HL-60 (cell line): ENCODE results near the gene KCTD11.

Experiments
- DNase-seq, 2 experiments: peaks; one replicate each; pipeline ENCODE4 v3.0.0-alpha.2; 2010 to 2020; ENCODE audit warnings: low read depth in 1 of 2, low spot score in 1 of 2
- H3K27ac ChIP-seq: fragments of 250-450 bp; sonication (Bioruptor Pico); replicated peaks from 2 replicates; pipeline ENCODE4 v1.5.1; 2020; ENCODE audit warnings: mild to moderate bottlenecking, moderate library complexity
- H3K27me3 ChIP-seq: fragments of 250-450 bp; sonication (Bioruptor Pico); 2 replicates; pipeline ENCODE4 v1.5.1; 2021; ENCODE audit warnings: mild to moderate bottlenecking, moderate library complexity; ENCODE audit not compliant: insufficient read depth, poor library complexity, severe bottlenecking
- H3K4me3 ChIP-seq: replicated peaks from 2 replicates; pipeline ENCODE4 v1.5.1; 2011; ENCODE audit warnings: mild to moderate bottlenecking, control low read depth, low read length; ENCODE audit not compliant: insufficient read depth
- CTCF ChIP-seq: IDR thresholded peaks from one replicate; pipeline ENCODE4 v1.5.1; 2011; ENCODE audit warnings: low read length, control low read depth, inconsistent platforms; ENCODE audit not compliant: insufficient read depth
- GABPA ChIP-seq: IDR thresholded peaks from 2 replicates; pipeline ENCODE4 v1.6.1; 2012; ENCODE audit warnings: low read depth
- POLR2AphosphoS5 ChIP-seq: IDR thresholded peaks from 2 replicates; pipeline ENCODE4 v1.6.1; 2012; ENCODE audit warnings: low read depth
- REST ChIP-seq: IDR thresholded peaks from 2 replicates; pipeline ENCODE4 v1.6.1; 2012; ENCODE audit warnings: low read depth; ENCODE audit not compliant: insufficient replicate concordance
- SPI1 ChIP-seq: IDR thresholded peaks from 2 replicates; pipeline ENCODE4 v1.6.1; 2012; ENCODE audit warnings: low read depth, mild to moderate bottlenecking, borderline replicate concordance

Gene KCTD11

DNA sequence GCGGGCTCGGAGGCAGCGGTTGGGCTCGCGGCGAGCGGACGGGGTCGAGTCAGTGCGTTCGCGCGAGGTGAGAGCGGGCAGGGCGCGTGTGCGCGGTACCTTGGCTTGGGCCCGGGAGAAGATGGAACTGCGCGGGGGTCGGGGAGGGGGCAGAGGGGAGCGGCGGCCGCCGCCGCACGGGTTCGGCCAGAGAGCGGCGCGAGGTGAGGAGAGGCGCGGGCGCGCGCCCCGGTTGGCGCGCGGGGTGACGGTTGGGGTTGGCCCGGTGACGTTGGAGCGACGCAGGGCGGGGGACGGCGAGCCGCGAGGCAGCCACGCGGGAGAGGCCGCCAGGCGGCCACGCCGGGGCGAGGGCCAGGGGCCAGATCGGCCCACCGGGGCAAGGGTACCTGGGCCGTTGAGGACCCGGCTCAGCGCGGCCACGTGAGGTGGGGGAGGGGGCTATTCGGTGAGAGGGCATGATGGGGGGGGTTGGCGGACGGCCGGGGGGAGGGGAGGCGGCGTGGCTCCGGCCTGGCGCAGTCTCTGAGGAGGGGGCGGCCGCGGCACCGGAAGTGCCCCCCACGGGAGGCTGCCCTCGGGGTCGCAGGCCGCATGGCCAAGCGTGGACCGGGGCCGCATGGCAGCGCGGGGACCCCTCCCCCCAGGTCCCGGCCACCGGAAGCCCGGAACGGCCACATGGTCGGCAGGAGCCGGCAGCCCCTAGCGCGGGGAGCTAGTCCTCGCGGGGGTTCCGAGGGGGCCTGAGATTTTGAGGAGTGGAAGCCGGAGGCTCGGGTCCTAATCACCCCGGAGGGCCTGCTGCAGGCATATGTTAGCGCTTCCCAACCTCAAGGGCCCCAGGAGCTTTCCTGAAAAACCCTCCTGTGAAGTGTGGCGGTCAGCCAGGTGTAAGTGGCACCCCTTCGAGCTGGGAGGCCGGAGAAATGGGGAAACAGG, 44.0 kb upstream of the KCTD11 start:
- Histone ChIP-seq H3K27me3 (no peaks in the 10 kb centered on the region), H3K4me3 (peak overlapping the region; percentile 57), H3K27ac (peak overlapping the region; percentile 94)
- peak in 1 of 2 experiments; percentile 65 for DNase-seq
- no peak for TF ChIP-seq SPI1
- no peak for TF ChIP-seq CTCF
- TF ChIP-seq POLR2AphosphoS5, result no peak
- TF ChIP-seq GABPA, result no peak
- no peak for TF ChIP-seq REST

GRCh38 chr17:7308625-7309433, 43.1 kb upstream of the KCTD11 start:
- TF ChIP-seq SPI1, result no peak
- TF ChIP-seq GABPA, result no peak
- TF ChIP-seq CTCF, result no peak
- TF ChIP-seq REST, result peak; percentile 54
- TF ChIP-seq POLR2AphosphoS5, result peak; percentile 47; the same call in 1 of the 2 replicates
- DNase-seq, result peak in 1 of 2 experiments; percentile 61
- H3K4me3 ChIP-seq, result peak overlapping the region; percentile 57
- no peaks in the 10 kb centered on the region for H3K27me3 ChIP-seq
- H3K27ac ChIP-seq, result peak overlapping the region; percentile 94

- DNase-seq, result no peak
- no peak overlapping the region for H3K27ac ChIP-seq
- TF ChIP-seq REST, result no peak
- no peak for TF ChIP-seq POLR2AphosphoS5
- no peak for TF ChIP-seq GABPA
- TF ChIP-seq SPI1, result no peak
- no peak for TF ChIP-seq CTCF
Observed at GRCh38 chr17:7309628-7310027, 42.3 kb upstream of the KCTD11 start.

More at GRCh38 chr17:7309628-7310027, 42.3 kb upstream of the KCTD11 start:
- no peak overlapping the region for H3K4me3 ChIP-seq
- no peaks in the 10 kb centered on the region for H3K27me3 ChIP-seq
